GM23338 (cell line): Measurements from ENCODE around the gene CT45A5. TPM values are rescaled to one million over a fixed set of nuclear protein-coding genes. Genes with fewer than 3 reads are reported as not detected.
"Not testable (repeated sequence)": the region's sequence is repeated elsewhere in the genome, so short reads cannot be mapped to it uniquely, and the experiment has no call there.

ENCODE experiments used
- ATAC-seq: fragments of 200-7000 bp; cut with Tn5 transposase; 3 replicates; pipeline ENCODE4 v1.9.1; 2020
- DNase-seq: peaks from one replicate; pipeline ENCODE4 v3.0.0-alpha.2; 2015; ENCODE audit warnings: low spot score
- H2AFZ ChIP-seq: fragments of 200-600 bp; sonication (generic); 2 replicates; pipeline ENCODE4 v1.8.0; 2016; ENCODE audit warnings: antibody characterized with exemption, mild to moderate bottlenecking, moderate library complexity
- H3F3A ChIP-seq: fragments of 200-600 bp; sonication (generic); replicated peaks from 2 replicates; pipeline ENCODE4 v1.8.0; 2017; ENCODE audit warnings: antibody characterized with exemption, mixed run types, low read depth
- H3K27ac ChIP-seq: fragments of 200-600 bp; sonication (generic); 2 replicates; pipeline ENCODE4 v1.6.1; 2016; ENCODE audit warnings: low read depth
- H3K27me3 ChIP-seq: fragments of 200-600 bp; sonication (generic); 2 replicates; pipeline ENCODE4 v1.8.0; 2016; ENCODE audit warnings: mild to moderate bottlenecking, mixed run types, moderate library complexity; ENCODE audit not compliant: insufficient read depth
- H3K36me3 ChIP-seq: fragments of 200-600 bp; sonication (generic); 2 replicates; pipeline ENCODE4 v1.8.0; 2016; ENCODE audit warnings: mild to moderate bottlenecking; ENCODE audit not compliant: insufficient read depth
- H3K4me1 ChIP-seq: fragments of 200-600 bp; sonication (generic); 2 replicates; pipeline ENCODE4 v1.8.0; 2016; ENCODE audit warnings: mild to moderate bottlenecking, moderate library complexity; ENCODE audit not compliant: insufficient read depth
- H3K4me2 ChIP-seq: fragments of 200-600 bp; sonication (generic); 2 replicates; pipeline ENCODE4 v1.7.1; 2017; ENCODE audit warnings: mixed run types
- H3K4me3 ChIP-seq: fragments of 200-600 bp; sonication (generic); 2 replicates; pipeline ENCODE4 v1.6.1; 2016; ENCODE audit warnings: mixed run types
- H3K79me2 ChIP-seq: fragments of 200-600 bp; sonication (generic); replicated peaks from 2 replicates; pipeline ENCODE4 v1.8.0; 2017; ENCODE audit warnings: mild to moderate bottlenecking; ENCODE audit not compliant: insufficient read depth
- H3K9me2 ChIP-seq: fragments of 200-600 bp; sonication (generic); 2 replicates; pipeline ENCODE4 v1.8.0; 2017; ENCODE audit not compliant: insufficient read depth
- H4K20me1 ChIP-seq: fragments of 200-600 bp; sonication (generic); replicated peaks from 2 replicates; pipeline ENCODE4 v1.8.0; 2017; ENCODE audit warnings: mild to moderate bottlenecking; ENCODE audit not compliant: insufficient read depth
- H3K27ac Mint-ChIP-seq: 2 replicates; pipeline ENCODE4 v1.8.0; 2020; ENCODE audit warnings: inconsistent platforms, mild to moderate bottlenecking, moderate library complexity, mixed read lengths
- H3K27me3 Mint-ChIP-seq: 3 replicates; pipeline ENCODE4 v1.8.0; 2022; ENCODE audit warnings: low read depth, mild to moderate bottlenecking, moderate library complexity, mixed read lengths, inconsistent platforms; ENCODE audit not compliant: insufficient read depth, poor library complexity
- H3K36me3 Mint-ChIP-seq: 3 replicates; pipeline ENCODE4 v1.8.0; 2021; ENCODE audit warnings: low read depth, mild to moderate bottlenecking, inconsistent platforms, moderate library complexity, mixed read lengths
- H3K4me1 Mint-ChIP-seq: 3 replicates; pipeline ENCODE4 v1.8.0; 2020; ENCODE audit warnings: mild to moderate bottlenecking, inconsistent platforms, mixed read lengths
- H3K4me3 Mint-ChIP-seq: 3 replicates; pipeline ENCODE4 v1.8.0; 2021; ENCODE audit warnings: moderate library complexity, mild to moderate bottlenecking, inconsistent platforms, mixed read lengths
- H3K9me3 Mint-ChIP-seq: 3 replicates; pipeline ENCODE4 v1.8.0; 2020; ENCODE audit warnings: moderate library complexity, mild to moderate bottlenecking, inconsistent platforms, mixed read lengths
- CREB1 ChIP-seq: fragments of 250-450 bp; sonication (Bioruptor Pico); IDR thresholded peaks from 2 replicates; pipeline ENCODE4 v1.5.0; 2020; ENCODE audit warnings: low read depth, mild to moderate bottlenecking, moderate library complexity
- JUNB ChIP-seq: IDR thresholded peaks from one replicate; pipeline ENCODE4 v1.6.1; 2016; ENCODE audit warnings: antibody characterized with exemption; ENCODE audit not compliant: unreplicated experiment
- NANOG ChIP-seq: IDR thresholded peaks from 2 replicates; pipeline ENCODE4 v1.6.1; 2016; ENCODE audit warnings: antibody characterized with exemption, borderline replicate concordance
- POLR2AphosphoS5 ChIP-seq: IDR thresholded peaks from 2 replicates; pipeline ENCODE4 v1.6.1; 2016; ENCODE audit warnings: antibody characterized with exemption, low read depth
- STAT1 ChIP-seq: IDR thresholded peaks from one replicate; pipeline ENCODE4 v1.6.1; 2016; ENCODE audit warnings: antibody characterized with exemption; ENCODE audit not compliant: unreplicated experiment
- ZNF114 ChIP-seq: fragments of 250-450 bp; sonication (Bioruptor Pico); IDR thresholded peaks from 2 replicates; pipeline ENCODE4 v1.5.0; 2020; ENCODE audit warnings: mild to moderate bottlenecking, moderate library complexity
- polyA plus RNA-seq: library from polyadenylated mRNA; unstranded; fragments of >200 nt; fragmentation: Nextera tagmentation; extraction: Ambion mirVana; gene quantifications from 2 replicates; pipeline ENCODE4 v1.2.1, GENCODE V29; 2016
- total RNA-seq: library from RNA; depleted of rRNA; stranded (reverse); fragments of >200 nt; shearing (Covaris generic); gene quantifications from 2 replicates; pipeline ENCODE4 v1.2.3, GENCODE V29; 2014; rRNA removed
- TF ChIP-seq, protein P1 (sequence below), 2 experiments: fragments of 200-600 bp in 1 of 2; sonication (generic) in 1 of 2; conservative IDR thresholded peaks; 2 replicates each; pipeline versions ENCODE4 v1.5.1 to v1.6.1; 2016 to 2017; ENCODE audit warnings: antibody characterized with exemption in 2 of 2, low read depth in 2 of 2, mild to moderate bottlenecking in 2 of 2, moderate library complexity in 1 of 2

CT45A5 gene
- total and polyA plus RNA-seq, 2 experiments from 2014 or later, result not detected

DNA sequence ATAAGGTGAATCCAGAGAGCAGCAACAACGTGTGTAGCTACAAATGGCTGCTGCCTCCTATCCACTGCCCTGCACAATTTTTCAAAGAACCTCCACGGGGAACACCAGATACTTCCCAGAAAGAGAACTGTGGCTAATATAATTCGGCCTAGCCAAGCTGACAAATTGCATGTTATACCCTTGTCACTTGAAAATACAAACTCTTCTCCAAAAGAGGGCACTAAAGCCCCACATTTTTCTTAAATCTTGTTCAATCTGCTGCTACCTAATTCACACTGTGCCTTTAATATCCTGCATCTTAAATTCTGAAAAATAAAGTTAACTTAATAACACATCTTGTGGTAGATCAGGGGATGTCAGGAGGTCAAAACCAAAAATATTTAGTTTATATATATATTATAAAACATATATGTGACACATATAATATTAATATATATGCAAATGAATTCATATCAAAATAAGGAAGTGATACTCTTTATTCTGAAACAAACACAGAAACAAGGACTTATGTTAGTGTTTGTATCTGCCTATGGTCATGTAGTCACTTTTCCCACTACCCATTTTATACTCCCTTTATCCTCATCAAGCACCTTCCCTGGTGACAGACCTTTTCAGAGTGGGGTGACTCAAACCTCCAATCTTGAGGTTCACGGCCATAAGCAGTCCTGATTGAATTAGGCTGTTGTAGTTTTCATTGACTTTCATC lies 47.8 kb downstream of the CT45A5 start:
- Mint-ChIP-seq H3K27ac (no peak overlapping the region), H3K27me3 (no peaks in the 10 kb centered on the region), H3K4me1 (no peaks in the 10 kb centered on the region), H3K36me3 (peaks cover 6% of the 10 kb centered on the region; the same call in 2 of the 3 replicates), H3K4me3 (no peak overlapping the region), H3K9me3 (peaks cover 12% of the 10 kb centered on the region; the same call in 2 of the 3 replicates)
- H3K27ac ChIP-seq, result no peak overlapping the region
- no peaks in the 10 kb centered on the region for H3K36me3 ChIP-seq
- H3K4me2 ChIP-seq, result no peak overlapping the region
- no peaks in the 10 kb centered on the region for H4K20me1 ChIP-seq
- H3K4me1 ChIP-seq, result no peaks in the 10 kb centered on the region
- no peaks in the 10 kb centered on the region for H3K9me2 ChIP-seq
- DNase-seq (peak; percentile 15), ATAC-seq (no peak)
- H2AFZ ChIP-seq, result no peak overlapping the region
- no peaks in the 10 kb centered on the region for H3K27me3 ChIP-seq
- no peak overlapping the region for H3K4me3 ChIP-seq
- H3F3A ChIP-seq, result no peaks in the 10 kb centered on the region
- no peaks in the 10 kb centered on the region for H3K79me2 ChIP-seq
- TF ChIP-seq JUNB, result no peak
- TF ChIP-seq, protein P1, sequence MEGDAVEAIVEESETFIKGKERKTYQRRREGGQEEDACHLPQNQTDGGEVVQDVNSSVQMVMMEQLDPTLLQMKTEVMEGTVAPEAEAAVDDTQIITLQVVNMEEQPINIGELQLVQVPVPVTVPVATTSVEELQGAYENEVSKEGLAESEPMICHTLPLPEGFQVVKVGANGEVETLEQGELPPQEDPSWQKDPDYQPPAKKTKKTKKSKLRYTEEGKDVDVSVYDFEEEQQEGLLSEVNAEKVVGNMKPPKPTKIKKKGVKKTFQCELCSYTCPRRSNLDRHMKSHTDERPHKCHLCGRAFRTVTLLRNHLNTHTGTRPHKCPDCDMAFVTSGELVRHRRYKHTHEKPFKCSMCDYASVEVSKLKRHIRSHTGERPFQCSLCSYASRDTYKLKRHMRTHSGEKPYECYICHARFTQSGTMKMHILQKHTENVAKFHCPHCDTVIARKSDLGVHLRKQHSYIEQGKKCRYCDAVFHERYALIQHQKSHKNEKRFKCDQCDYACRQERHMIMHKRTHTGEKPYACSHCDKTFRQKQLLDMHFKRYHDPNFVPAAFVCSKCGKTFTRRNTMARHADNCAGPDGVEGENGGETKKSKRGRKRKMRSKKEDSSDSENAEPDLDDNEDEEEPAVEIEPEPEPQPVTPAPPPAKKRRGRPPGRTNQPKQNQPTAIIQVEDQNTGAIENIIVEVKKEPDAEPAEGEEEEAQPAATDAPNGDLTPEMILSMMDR (conservative IDR thresholded peaks at IDR 0.05; ENCODE audit: low read depth in 2 of 2), result peak in 1 of 2 experiments; percentile 32; a peak in 2 of 4 replicates
- TF ChIP-seq ZNF114 (CRISPR knock-in tag), result no peak
- TF ChIP-seq POLR2AphosphoS5, result no peak
- no peak for TF ChIP-seq NANOG
- TF ChIP-seq CREB1 (CRISPR knock-in tag), result no peak
- TF ChIP-seq STAT1, result no peak

DNA sequence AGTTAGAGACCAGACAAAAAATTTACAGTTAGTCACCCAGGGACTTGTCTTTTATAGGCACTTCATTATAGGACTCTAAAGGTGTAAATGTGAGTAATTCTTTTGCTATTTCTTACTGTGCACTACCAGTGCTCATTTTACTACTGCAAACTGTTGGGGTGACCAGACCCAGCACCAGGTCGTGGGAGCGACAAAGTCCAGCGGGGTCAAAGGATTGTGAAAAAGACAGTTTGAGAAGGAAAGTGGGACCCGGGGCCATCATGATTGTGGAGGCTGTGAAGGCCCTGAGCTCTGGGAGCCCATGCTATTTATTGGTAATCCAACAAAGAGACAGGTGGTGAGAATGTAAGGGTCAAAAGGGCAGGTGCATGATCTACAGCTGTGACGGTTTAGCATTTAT lies 50.6 kb downstream of the CT45A5 start:
- not testable (repeated sequence) for H3K9me2 ChIP-seq, H3K27me3 ChIP-seq, H3K36me3 ChIP-seq, H3K27ac Mint-ChIP-seq, H3K27ac ChIP-seq, H3K79me2 ChIP-seq, H3F3A ChIP-seq, H4K20me1 ChIP-seq, H3K27me3 Mint-ChIP-seq, H3K4me1 Mint-ChIP-seq, H3K4me1 ChIP-seq, DNase-seq, H3K36me3 Mint-ChIP-seq, ATAC-seq, H3K9me3 Mint-ChIP-seq, H2AFZ ChIP-seq, H3K4me3 Mint-ChIP-seq, H3K4me3 ChIP-seq, H3K4me2 ChIP-seq

Other genes starting within 250 kb of the CT45A5 start
- not detected in 2 replicates for gene CT45A1, start 71.9 kb downstream of the CT45A5 start, total RNA-seq
- gene CT45A1, start 71.9 kb downstream of the CT45A5 start, polyA plus RNA-seq, result not detected in 2 replicates
- not detected in 2 replicates for gene CT45A3, start 17.3 kb downstream of the CT45A5 start, total RNA-seq
- gene CT45A3, start 17.3 kb downstream of the CT45A5 start, polyA plus RNA-seq, result not detected in 2 replicates
- not detected in 2 replicates for gene CT45A6, start 17.3 kb upstream of the CT45A5 start, total RNA-seq
- gene CT45A6, start 17.3 kb upstream of the CT45A5 start, polyA plus RNA-seq, result not detected in 2 replicates
- not detected in 2 replicates for gene CT45A2, start 34.5 kb upstream of the CT45A5 start, total RNA-seq
- gene CT45A2, start 34.5 kb upstream of the CT45A5 start, polyA plus RNA-seq, result not detected in 2 replicates
- gene CT45A7, start 51.8 kb upstream of the CT45A5 start, total RNA-seq, result not detected in 2 replicates
- gene CT45A7, start 51.8 kb upstream of the CT45A5 start, polyA plus RNA-seq, result not detected in 2 replicates
- gene CT45A8, start 69.0 kb upstream of the CT45A5 start, total RNA-seq, result not detected in 2 replicates
- not detected in 2 replicates for gene CT45A8, start 69.0 kb upstream of the CT45A5 start, polyA plus RNA-seq
- gene CT45A9, start 86.3 kb upstream of the CT45A5 start, total RNA-seq, result not detected in 2 replicates
- gene CT45A9, start 86.3 kb upstream of the CT45A5 start, polyA plus RNA-seq, result not detected in 2 replicates
- gene CT45A10, start 107.9 kb upstream of the CT45A5 start, total RNA-seq, result not detected in 2 replicates
- not detected in 2 replicates for gene CT45A10, start 107.9 kb upstream of the CT45A5 start, polyA plus RNA-seq
- gene SAGE1, start 108.2 kb upstream of the CT45A5 start, total RNA-seq, result 0.19 TPM in 1 of 2 replicates, not detected in the other
- gene SAGE1, start 108.2 kb upstream of the CT45A5 start, polyA plus RNA-seq, result not detected in 2 replicates
- gene MMGT1, start 188.5 kb upstream of the CT45A5 start, total RNA-seq, result 25.4 and 30.1 TPM in 2 replicates
- gene MMGT1, start 188.5 kb upstream of the CT45A5 start, polyA plus RNA-seq, result 6.2 and 6.9 TPM in 2 replicates
- gene SLC9A6, start 199.9 kb upstream of the CT45A5 start, total RNA-seq, result 17.1 and 18.9 TPM in 2 replicates
- gene SLC9A6, start 199.9 kb upstream of the CT45A5 start, polyA plus RNA-seq, result 7.2 and 7.4 TPM in 2 replicates